Brain microvascular endothelial cell (primary cell): Measurements from ENCODE around the gene NBAS.

Source experiments
- DNase-seq: peaks from one replicate; pipeline ENCODE4 v3.0.0-alpha.2; 2020
- H3K27ac ChIP-seq: fragments of 250-450 bp; sonication (Bioruptor Pico); 2 replicates; pipeline ENCODE4 v1.5.1; 2020; ENCODE audit warnings: mild to moderate bottlenecking, moderate library complexity
- H3K27me3 ChIP-seq: fragments of 250-450 bp; sonication (Bioruptor Pico); replicated peaks from 2 replicates; pipeline ENCODE4 v1.5.1; 2020; ENCODE audit warnings: mild to moderate bottlenecking
- H3K36me3 ChIP-seq: fragments of 250-450 bp; sonication (Bioruptor Pico); replicated peaks from 2 replicates; pipeline ENCODE4 v1.5.1; 2020; ENCODE audit warnings: mild to moderate bottlenecking
- H3K4me3 ChIP-seq: 2 replicates; pipeline ENCODE4 v1.5.1; 2011; ENCODE audit warnings: low read depth, mild to moderate bottlenecking, control low read depth, low read length, moderate library complexity
- in situ Hi-C: cut with HindIII; loops from 2 replicates; pipeline ENCODE4 v1.10.0; 2017; ENCODE audit warnings: low sequenced_read_pairs, low pct_ligation_motif_present
- TF ChIP-seq, protein P1 (sequence below): IDR thresholded peaks from 2 replicates; pipeline ENCODE4 v1.5.1; 2011; ENCODE audit warnings: low read depth, mild to moderate bottlenecking, moderate library complexity, low read length, control low read depth, inconsistent platforms; ENCODE audit errors: missing control alignments

NBAS gene

DNA sequence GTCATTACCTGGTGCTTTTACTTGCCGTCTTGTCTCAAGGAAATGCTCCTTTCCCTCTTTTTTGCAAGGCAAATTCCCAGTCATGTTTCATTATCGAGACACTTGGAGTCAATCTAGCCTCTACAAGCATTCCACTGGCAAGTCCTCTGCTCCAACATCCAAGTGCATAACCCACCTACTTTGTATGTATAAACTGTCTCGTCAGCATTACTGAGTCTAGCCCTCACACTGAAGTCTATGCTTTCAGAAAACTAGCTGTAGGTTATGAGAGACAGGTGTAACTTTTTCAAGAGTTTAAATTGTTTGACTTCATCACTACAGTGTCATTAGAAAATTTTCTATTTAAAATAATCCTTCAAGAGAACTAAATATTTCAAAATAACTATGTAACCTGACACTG is 319.2 kb downstream of the NBAS start:
- TF ChIP-seq, protein P1, sequence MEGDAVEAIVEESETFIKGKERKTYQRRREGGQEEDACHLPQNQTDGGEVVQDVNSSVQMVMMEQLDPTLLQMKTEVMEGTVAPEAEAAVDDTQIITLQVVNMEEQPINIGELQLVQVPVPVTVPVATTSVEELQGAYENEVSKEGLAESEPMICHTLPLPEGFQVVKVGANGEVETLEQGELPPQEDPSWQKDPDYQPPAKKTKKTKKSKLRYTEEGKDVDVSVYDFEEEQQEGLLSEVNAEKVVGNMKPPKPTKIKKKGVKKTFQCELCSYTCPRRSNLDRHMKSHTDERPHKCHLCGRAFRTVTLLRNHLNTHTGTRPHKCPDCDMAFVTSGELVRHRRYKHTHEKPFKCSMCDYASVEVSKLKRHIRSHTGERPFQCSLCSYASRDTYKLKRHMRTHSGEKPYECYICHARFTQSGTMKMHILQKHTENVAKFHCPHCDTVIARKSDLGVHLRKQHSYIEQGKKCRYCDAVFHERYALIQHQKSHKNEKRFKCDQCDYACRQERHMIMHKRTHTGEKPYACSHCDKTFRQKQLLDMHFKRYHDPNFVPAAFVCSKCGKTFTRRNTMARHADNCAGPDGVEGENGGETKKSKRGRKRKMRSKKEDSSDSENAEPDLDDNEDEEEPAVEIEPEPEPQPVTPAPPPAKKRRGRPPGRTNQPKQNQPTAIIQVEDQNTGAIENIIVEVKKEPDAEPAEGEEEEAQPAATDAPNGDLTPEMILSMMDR, result no peak
- Histone ChIP-seq H3K36me3 (no peaks in the 10 kb centered on the region), H3K4me3 (no peak overlapping the region), H3K27ac (no peak overlapping the region), H3K27me3 (no peaks in the 10 kb centered on the region)
- in situ Hi-C loops, result no loop called here
- no peak for DNase-seq

DNA sequence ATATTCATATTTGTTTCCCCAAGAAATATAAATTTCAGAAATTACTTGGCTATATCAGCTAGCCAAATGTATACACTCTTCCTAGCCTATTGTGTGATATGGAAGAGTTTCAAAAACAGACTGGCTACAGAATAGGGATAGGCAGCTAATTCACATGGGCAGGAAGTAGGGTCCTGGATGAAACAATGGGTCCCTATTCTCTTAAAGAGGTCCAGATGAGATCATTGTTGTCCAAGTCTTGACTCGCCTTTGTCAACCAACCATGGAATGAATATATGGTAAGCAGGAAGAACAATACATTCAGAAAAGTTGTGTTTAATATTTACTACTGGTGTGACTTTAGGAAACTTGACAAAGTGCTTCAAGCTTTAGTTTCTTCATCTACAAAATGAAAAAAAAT is 319.9 kb downstream of the NBAS start:
- H3K36me3 ChIP-seq, result no peaks in the 10 kb centered on the region
- no peak for DNase-seq
- TF ChIP-seq, protein P1, result no peak
- no peak overlapping the region for H3K4me3 ChIP-seq
- in situ Hi-C loops, result no loop called here
- H3K27me3 ChIP-seq, result no peaks in the 10 kb centered on the region
- H3K27ac ChIP-seq, result no peak overlapping the region

DNA sequence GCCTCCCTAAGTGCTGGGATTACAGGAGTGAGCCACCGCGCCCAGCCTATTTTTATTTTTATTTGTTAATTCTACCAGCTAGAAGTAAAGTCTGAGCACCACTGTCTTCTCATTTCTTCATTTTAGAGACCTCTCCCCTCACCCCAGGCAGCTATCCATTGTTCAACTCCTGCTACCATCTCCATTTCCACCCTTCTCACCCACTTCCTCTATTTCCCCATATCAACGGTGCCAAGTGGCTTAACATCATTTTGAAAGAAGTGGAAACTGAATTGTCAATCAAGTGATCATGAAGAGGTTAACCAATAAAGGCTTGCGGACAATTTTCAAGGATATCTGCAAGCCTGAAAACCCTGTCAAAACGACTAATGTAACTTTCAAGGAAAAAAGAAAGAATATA is 323.1 kb downstream of the NBAS start:
- Histone ChIP-seq H3K27ac (no peak overlapping the region), H3K36me3 (no peaks in the 10 kb centered on the region), H3K4me3 (no peak overlapping the region), H3K27me3 (no peaks in the 10 kb centered on the region)
- in situ Hi-C loops, result no loop called here
- no peak for DNase-seq
- TF ChIP-seq, protein P1, result no peak

DNA sequence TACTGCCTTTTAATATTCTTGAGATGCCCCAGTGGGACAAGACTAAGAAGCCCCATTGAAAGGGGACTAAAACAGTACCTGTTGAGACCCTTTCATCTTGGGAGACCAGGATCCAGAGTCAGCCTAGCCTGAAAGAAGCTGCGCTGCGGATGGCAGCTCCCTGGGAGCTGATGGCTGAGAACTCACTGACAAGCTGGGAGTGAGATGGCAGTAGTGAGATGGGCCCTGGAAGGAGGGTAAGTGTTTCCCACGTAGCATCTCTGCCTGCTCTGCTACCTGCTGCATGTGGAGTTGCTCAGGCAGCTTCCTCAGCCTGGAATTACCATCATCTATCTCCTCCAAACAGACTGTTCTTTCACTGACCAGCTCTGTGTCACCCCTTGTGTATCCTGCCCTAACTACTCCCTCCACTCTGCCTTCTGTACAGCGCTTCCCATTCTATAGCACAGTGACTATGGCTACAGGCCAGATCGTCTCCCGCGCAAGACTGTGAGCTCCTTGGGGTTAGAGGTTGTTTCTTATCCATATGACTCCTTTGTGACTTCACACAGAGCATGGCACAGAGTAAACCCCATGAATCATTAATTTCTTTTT is 330.4 kb downstream of the NBAS start:
- H3K4me3 ChIP-seq, result no peak overlapping the region
- no peak for DNase-seq
- no peaks in the 10 kb centered on the region for H3K27me3 ChIP-seq
- no peaks in the 10 kb centered on the region for H3K36me3 ChIP-seq
- TF ChIP-seq, protein P1, result no peak
- no peak overlapping the region for H3K27ac ChIP-seq
- in situ Hi-C loops, result no loop called here

DNA sequence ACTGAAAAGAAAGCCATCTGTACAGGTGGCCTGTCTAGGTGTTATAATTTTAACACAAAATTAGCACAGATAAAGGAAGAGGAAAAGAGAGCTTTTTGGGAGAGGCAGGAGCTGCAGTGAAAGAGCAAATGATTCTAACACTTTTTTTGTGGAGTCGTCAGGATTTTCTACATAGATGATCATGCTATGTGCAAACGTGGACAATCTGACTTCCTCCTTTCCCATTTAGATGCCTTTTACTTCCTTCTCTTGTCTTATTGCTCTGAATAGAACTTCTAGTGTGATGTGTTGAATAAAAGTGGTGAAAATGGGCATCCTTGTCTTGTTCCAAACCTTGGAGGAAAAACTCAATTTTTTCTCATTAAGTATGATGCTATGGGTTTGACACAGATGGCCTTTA is 334.5 kb downstream of the NBAS start:
- H3K36me3 ChIP-seq, result no peaks in the 10 kb centered on the region
- DNase-seq, result no peak
- in situ Hi-C loops, result no loop called here
- H3K27ac ChIP-seq, result no peak overlapping the region
- TF ChIP-seq, protein P1, result no peak
- H3K27me3 ChIP-seq, result no peaks in the 10 kb centered on the region
- H3K4me3 ChIP-seq, result no peak overlapping the region

DNA sequence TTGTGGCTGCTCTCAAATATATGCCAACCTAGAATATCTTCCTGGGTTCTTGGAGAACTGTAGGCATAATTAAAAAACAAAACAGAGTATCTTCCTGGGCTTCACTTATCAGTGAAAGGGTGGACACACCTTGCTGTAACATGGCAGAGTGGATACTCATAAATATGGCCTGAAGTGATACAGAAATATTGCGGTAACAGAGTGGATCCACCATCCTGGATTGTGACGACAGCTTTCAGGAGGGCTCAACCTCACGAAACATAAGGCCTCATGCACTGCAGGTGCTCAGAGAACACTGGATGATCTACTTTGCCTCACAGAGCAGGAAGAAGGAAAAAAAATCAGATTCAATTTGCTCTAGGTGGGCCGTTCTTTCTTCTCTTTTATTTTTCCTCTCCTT is 336.0 kb downstream of the NBAS start:
- no peak for DNase-seq
- in situ Hi-C loops, result no loop called here
- no peak overlapping the region for H3K4me3 ChIP-seq

More for the DNA sequence above, 336.0 kb downstream of the NBAS start:
- TF ChIP-seq, protein P1, result no peak
- Histone ChIP-seq H3K36me3 (no peaks in the 10 kb centered on the region), H3K27ac (no peak overlapping the region), H3K27me3 (no peaks in the 10 kb centered on the region)
